NCI-H2107 treated with DMSO at 0.1 percent for 48 hours (cell line): Measurements from ENCODE around the gene LRRN4.
"Not testable (repeated sequence)": the region's sequence is repeated elsewhere in the genome, so short reads cannot be mapped to it uniquely, and the experiment has no call there.

Experiments
- DNase-seq: peaks from one replicate; lab custom pipeline; 2025; ENCODE audit not compliant: unreplicated experiment; lab: John Stamatoyannopoulos, UW

Gene LRRN4

DNA sequence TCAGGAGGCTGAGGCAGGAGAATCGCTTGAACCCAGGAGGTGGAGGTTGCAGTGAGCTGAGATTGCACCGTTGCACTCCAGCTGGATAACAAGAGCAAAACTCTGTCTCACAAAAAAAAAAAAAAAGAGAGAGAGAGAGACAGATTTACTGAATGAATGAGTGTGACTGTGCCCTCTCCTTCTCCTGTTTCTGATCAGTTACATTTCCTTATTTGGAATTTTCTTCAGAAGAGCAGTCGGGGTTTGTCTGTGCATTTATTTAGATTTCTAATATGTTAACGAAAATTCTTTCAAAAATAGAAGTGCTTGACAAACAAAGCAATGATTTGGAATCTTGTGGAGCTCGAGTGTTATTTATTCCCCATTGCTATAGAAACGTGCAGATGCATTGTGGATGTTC is 6.4 kb upstream of the LRRN4 start:
- no peak for DNase-seq

GRCh38 chr20:6058684-6059295 is 4.9 kb upstream of the LRRN4 start:
- peak; percentile 54 for DNase-seq

DNA sequence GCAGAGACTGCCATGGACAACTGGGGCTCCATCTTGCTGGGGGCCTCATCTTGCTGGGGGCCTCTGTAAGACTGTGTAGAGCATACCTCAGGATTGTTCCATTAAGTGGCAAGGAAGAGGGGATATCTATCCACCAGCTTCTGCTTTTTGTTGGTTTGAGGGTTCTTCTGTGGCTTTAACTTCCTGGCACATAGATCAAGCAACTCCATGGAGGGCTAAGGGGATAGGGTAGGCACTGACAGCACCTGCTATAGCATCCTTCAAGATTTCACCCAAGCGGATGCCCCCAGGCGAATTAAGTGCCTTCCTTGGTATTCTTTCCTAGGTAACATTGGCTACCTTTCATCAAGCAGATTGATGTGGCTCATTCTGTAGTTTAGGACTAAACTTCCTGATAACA is 3.8 kb upstream of the LRRN4 start:
- no peak for DNase-seq

DNA sequence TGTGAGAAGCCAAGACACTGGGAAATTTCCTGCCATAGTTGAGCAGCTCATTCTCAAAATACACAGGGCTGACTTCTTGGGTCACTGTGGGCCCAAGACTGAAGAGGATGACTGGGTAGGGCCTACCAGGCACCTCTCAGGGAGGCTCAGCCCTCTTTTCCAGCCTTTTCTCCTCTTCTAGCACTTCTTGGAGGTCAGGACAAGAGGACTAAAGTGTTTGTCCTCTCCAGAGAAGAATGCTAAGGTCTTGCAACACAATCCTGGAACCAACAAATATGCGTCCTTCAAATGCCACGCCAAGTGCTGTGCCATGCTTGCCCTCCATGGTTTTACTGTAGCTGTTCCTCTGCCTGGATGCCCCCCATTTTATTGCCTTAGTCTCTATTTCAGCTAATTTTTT is 3.3 kb upstream of the LRRN4 start:
- DNase-seq, result no peak

DNA sequence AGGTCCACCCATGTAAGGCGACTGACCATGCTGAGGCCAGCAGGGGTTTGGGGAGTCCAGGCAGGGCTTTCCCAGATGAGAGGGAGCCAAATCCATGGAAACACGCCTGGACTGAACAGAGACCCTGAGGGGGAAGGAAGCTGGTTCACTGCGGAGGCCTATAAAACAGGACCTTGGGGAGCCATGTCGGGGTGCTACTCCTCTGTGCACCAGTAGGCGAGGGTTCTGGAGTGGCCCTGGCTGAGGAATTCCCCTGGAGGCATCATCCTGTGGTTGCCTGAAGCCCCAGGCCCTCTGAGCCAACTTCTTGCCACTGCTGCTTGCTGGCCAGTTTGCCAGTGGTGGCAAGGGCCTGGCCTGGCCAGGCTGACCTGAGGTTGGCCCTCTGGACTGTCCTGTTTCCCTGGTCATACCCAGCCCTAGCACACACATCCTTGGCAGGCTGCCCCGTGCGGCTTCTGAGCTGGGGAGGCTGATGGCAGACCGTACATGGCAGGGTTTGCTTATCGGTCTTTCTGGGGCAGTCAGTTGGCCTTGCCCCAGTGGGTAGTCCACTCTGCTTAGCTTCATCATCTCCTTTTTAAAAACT is 2.2 kb upstream of the LRRN4 start:
- no peak for DNase-seq

GRCh38 chr20:6055161-6055783 is 1.4 kb upstream of the LRRN4 start:
- no peak for DNase-seq

- DNase-seq, result not testable (repeated sequence)
Observed at GRCh38 chr20:6054689-6055051, 810 bp upstream of the LRRN4 start.

DNA sequence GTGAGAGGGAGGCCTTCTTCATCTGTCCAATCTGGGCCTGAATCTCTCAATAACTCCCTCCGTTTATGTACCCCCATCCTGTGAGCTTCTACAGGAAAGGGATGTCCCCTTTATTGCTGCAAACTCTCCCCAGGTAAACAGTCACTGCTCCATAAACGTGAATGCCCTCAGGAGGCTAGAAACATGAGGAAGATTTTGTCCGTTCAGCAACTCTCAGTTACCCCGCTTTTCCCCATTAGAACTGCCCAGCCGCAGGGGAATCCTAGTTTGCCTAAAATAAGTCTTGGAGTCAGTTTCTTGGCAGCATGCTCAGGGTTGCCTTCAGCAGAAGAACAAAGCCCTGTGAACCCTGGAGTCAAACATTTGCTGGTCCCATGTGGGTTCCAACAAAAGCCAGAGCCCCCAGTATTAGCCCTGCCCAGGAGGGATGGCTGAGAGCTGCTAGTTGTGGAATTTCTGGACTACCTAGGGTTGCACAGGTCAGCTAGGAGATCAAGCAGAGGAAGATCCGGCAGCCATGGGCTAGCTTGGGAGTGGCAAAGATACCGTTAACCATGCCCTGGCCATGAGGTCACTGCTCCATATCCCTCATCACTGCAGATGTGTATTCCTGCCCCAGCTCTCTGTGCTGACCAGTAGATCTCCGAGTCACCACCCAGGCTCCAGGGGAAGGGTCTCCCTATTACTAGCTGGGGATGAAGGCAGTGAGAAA is 640 bp downstream of the LRRN4 start:
- no peak for DNase-seq

GRCh38 chr20:6051505-6051904 is 2.4 kb downstream of the LRRN4 start:
- DNase-seq, result no peak

- DNase-seq, result no peak
Observed at GRCh38 chr20:6048391-6048790, 5.5 kb downstream of the LRRN4 start.

GRCh38 chr20:6046432-6046831 is 7.4 kb downstream of the LRRN4 start:
- no peak for DNase-seq

GRCh38 chr20:6045566-6045965 is 8.3 kb downstream of the LRRN4 start:
- DNase-seq, result no peak

DNA sequence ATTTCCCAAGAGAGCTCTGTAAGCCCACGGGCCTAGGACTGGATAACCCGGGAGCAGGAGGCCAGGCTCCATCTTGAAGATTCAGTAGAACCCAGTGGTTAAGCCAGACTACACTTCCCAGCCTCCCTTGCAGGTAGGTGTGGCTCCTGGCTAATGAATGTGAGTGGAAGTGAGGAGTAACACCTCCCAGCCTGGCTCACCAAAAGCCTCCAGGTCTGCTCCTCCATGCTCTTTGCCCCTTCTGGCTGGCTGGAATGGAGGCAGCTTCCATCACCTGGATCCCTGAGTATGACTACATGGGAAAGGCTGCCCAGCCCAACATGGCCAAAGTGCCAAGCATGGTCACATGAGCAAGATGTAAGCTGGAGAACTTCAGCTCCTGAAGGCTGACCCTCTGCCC is 9.7 kb downstream of the LRRN4 start:
- no peak for DNase-seq

- no peak for DNase-seq
Observed at GRCh38 chr20:6041808-6042265, 12.0 kb downstream of the LRRN4 start.

GRCh38 chr20:6040958-6041807 is 12.7 kb downstream of the LRRN4 start:
- DNase-seq, result no peak

DNA sequence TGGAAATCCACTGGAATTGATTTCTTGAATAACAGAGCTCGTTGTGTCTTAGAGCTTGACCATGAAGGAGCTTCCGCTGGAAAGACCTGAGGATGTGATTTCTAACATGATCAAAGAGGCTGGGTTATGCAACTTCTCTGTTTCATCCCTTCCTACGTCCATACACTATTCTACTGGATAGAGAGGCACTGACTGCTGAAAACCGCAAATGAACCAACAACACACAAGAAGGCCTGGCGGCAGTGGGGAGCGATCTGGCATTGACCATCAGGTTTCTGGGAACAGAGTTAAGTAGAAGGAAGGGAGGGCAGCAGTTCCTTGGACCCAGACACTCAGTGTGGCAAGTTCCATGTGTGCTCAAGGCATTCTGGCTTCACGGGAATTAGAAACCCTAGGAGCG is 13.3 kb downstream of the LRRN4 start:
- DNase-seq, result no peak

DNA sequence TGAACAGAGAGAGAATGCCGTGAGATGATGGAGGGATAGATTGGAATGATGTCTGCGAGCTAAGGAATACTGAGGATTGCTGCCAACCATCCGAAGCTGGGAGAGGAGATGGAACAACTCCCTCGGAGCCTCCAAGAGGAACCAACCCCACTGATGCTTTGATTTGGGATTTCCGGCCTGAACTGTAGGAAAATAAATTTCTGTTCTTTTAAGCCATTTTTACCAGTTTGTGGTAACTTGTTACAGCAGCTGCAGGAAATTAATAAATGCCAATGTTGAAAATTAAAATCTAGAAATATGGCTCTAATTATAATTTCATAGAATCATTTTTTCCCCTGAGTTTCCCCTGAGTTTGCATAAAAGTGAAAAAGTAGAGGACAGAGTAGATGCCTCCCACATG is 14.1 kb downstream of the LRRN4 start:
- DNase-seq, result no peak

GRCh38 chr20:6038256-6038655 is 15.6 kb downstream of the LRRN4 start:
- DNase-seq, result no peak

DNA sequence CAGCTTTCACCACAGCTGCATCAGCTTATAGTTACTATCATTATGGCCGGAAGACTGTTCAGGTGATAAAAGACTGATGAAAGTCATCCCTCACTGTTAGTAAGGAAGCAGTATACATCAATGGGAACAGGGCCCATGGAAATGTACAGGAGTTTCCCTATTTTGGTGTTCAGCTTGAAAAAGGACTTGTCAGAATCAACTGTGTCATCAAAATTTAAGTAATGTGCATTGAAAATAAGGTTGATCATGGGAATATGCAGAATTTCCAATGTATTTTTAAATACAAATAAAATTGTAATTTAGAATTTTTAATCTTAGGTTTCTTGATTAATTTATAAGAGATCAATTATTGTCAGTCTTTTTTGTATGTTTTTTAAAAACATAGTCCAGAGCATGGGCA is 16.8 kb downstream of the LRRN4 start:
- no peak for DNase-seq

GRCh38 chr20:6036213-6036612 is 17.6 kb downstream of the LRRN4 start:
- DNase-seq, result no peak
